ENCODE data around the gene LIME1.

LIME1 gene

GRCh38 chr20:63735859-63736718, at the start of gene LIME1:
TSS of gene LIME1 (plus strand) at chr20:63736664. CDS start at chr20:63737550, 886 bp downstream.
- in situ Hi-C loops (cut with MboI; ENCODE audit: low pct_unique_long_range_greater_than_20kb, low sequenced_read_pairs), result no loop called here
- DNase-seq, result no peak

- in situ Hi-C loops (cut with MboI; ENCODE audit: low pct_unique_long_range_greater_than_20kb, low sequenced_read_pairs), result no loop called here
These were observed 48.9 kb upstream of the LIME1 start for GRCh38 chr20:63687419-63688178.

GRCh38 chr20:63688228-63689045, 48.0 kb upstream of the LIME1 start:
- no peak for DNase-seq
- in situ Hi-C loops (cut with MboI; ENCODE audit: low pct_unique_long_range_greater_than_20kb, low sequenced_read_pairs), result no loop called here

More at GRCh38 chr20:63687419-63688178, 48.9 kb upstream of the LIME1 start:
- DNase-seq, result no peak

GRCh38 chr20:63689046-63690002, 47.1 kb upstream of the LIME1 start:
- DNase-seq, result no peak
- in situ Hi-C loops (cut with MboI; ENCODE audit: low pct_unique_long_range_greater_than_20kb, low sequenced_read_pairs), result no loop called here

GRCh38 chr20:63690003-63690897, 46.2 kb upstream of the LIME1 start:
- in situ Hi-C loops (cut with MboI; ENCODE audit: low pct_unique_long_range_greater_than_20kb, low sequenced_read_pairs), result no loop called here
- no peak for DNase-seq

GRCh38 chr20:63690898-63691710, 45.4 kb upstream of the LIME1 start:
- no peak for DNase-seq
- in situ Hi-C loops (cut with MboI; ENCODE audit: low pct_unique_long_range_greater_than_20kb, low sequenced_read_pairs), result no loop called here

- DNase-seq, result no peak
- in situ Hi-C loops (cut with MboI; ENCODE audit: low pct_unique_long_range_greater_than_20kb, low sequenced_read_pairs), result no loop called here
These were observed 44.6 kb upstream of the LIME1 start for GRCh38 chr20:63691711-63692435.

GRCh38 chr20:63692436-63693082, 43.9 kb upstream of the LIME1 start:
- in situ Hi-C loops (cut with MboI; ENCODE audit: low pct_unique_long_range_greater_than_20kb, low sequenced_read_pairs), result no loop called here
- no peak for DNase-seq

GRCh38 chr20:63693083-63693732, 43.3 kb upstream of the LIME1 start:
- no peak for DNase-seq
- in situ Hi-C loops (cut with MboI; ENCODE audit: low pct_unique_long_range_greater_than_20kb, low sequenced_read_pairs), result no loop called here

GRCh38 chr20:63693733-63694583, 42.5 kb upstream of the LIME1 start:
- DNase-seq, result no peak
- in situ Hi-C loops (cut with MboI; ENCODE audit: low pct_unique_long_range_greater_than_20kb, low sequenced_read_pairs), result no loop called here

- in situ Hi-C loops (cut with MboI; ENCODE audit: low pct_unique_long_range_greater_than_20kb, low sequenced_read_pairs), result no loop called here
- DNase-seq, result no peak
These were observed 41.7 kb upstream of the LIME1 start for GRCh38 chr20:63694584-63695423.

GRCh38 chr20:63695424-63696305, 40.8 kb upstream of the LIME1 start:
- in situ Hi-C loops (cut with MboI; ENCODE audit: low pct_unique_long_range_greater_than_20kb, low sequenced_read_pairs), result no loop called here

GRCh38 chr20:63696306-63696627, 40.2 kb upstream of the LIME1 start:
- in situ Hi-C loops (cut with MboI; ENCODE audit: low pct_unique_long_range_greater_than_20kb, low sequenced_read_pairs), result no loop called here
- no peak for DNase-seq

More at GRCh38 chr20:63695424-63696305, 40.8 kb upstream of the LIME1 start:
- DNase-seq, result no peak

Data from KBM-7 (cell line).